ENCODE results near the gene DUSP15. TPM values are rescaled to one million over a fixed set of nuclear protein-coding genes. Genes with fewer than 3 reads are reported as not detected.

Gene DUSP15
- total RNA-seq, 1 experiment from 2014 or later = not detected

GRCh38 chr20:31840906-31841816, 29.2 kb downstream of the DUSP15 start:
- no peaks in the 10 kb centered on the region for H3K27me3 ChIP-seq (ENCODE audit: insufficient read depth, low read length)

More at GRCh38 chr20:31840906-31841816, 29.2 kb downstream of the DUSP15 start:
- no peak overlapping the region for H2AFZ ChIP-seq (ENCODE audit: low read depth, low read length, poor library complexity, severe bottlenecking)
- intact Hi-C loops (cut with micrococcal nuclease) = no loop called here
- no peaks in the 10 kb centered on the region for H3K79me2 ChIP-seq (ENCODE audit: insufficient read depth, low read length)
- TF ChIP-seq CBX3 (IDR thresholded peaks at IDR 0.05; ENCODE audit: low read depth) (no peak), REST (IDR thresholded peaks at IDR 0.05; ENCODE audit: low read depth) (no peak), EGR1 (IDR thresholded peaks at IDR 0.05; ENCODE audit: low read depth) (no peak), RAD21 (IDR thresholded peaks at IDR 0.05; ENCODE audit: low read depth) (no peak), ATF3 (IDR thresholded peaks at IDR 0.05) (no peak), ZBTB33 (IDR thresholded peaks at IDR 0.05; ENCODE audit: extremely low read depth, insufficient replicate concordance, low read length) (no peak), EZH2 (IDR thresholded peaks at IDR 0.05) (no peak), POLR2AphosphoS5 (IDR thresholded peaks at IDR 0.05; ENCODE audit: low read depth, low read length) (no peak)
- RAD21 ChIA-PET (ENCODE audit: low non-redundant PET in 1 of 2, low total read pairs in 2 of 2, uncharacterized antibody in 2 of 2, unreplicated experiment in 2 of 2) = no interaction called here
- peak overlapping the region; percentile 27 for H3K4me2 ChIP-seq (ENCODE audit: low read length)
- no peak overlapping the region for H3K27ac ChIP-seq (ENCODE audit: low read depth, low read length)
- CTCF ChIA-PET = interaction anchor here (2.3 kb wide), 1 partner anchor 12 kb away, joined by 11 read pairs; no protein-coding TSS in a partner anchor
- H3K4me1 ChIP-seq (ENCODE audit: control insufficient read depth in 1 of 2, insufficient read depth in 2 of 2, low read length in 2 of 2) = peaks cover 24 to 51% of the 10 kb centered on the region in 2 experiments
- DNase-seq (ENCODE audit: low read depth, low spot score) (no peak), ATAC-seq (no peak)
- H3K4me3 ChIP-seq (replicated peaks in 1 of 2; ENCODE audit: low read depth in 1 of 2, low read length in 2 of 2) = no peak overlapping the region
- H3K9me2 ChIP-seq (ENCODE audit: insufficient read depth) = no peaks in the 10 kb centered on the region
- no peaks in the 10 kb centered on the region for H3K9me3 ChIP-seq (ENCODE audit: control insufficient read depth in 1 of 2, insufficient read depth in 1 of 2, low read depth in 1 of 2, low read length in 2 of 2)
- POLR2A ChIA-PET = no interaction called here
- no peaks in the 10 kb centered on the region for H4K20me1 ChIP-seq (ENCODE audit: insufficient read depth)
- no TSS peak for BruUV-seq (replicated peaks)
- no peak overlapping the region for H3K9ac ChIP-seq (ENCODE audit: low read length)
- H3K36me3 ChIP-seq (ENCODE audit: control insufficient read depth in 1 of 2, insufficient read depth in 2 of 2, low read length in 2 of 2) = no peaks in the 10 kb centered on the region
